CD14-positive monocyte (primary cell): ENCODE results near the gene RHOA. TPM values are rescaled to one million over a fixed set of nuclear protein-coding genes. Genes with fewer than 3 reads are reported as not detected.

ENCODE experiments used
- DNase-seq, 3 donors: peaks; one replicate each; pipeline ENCODE4 v3.0.0-alpha.2; 2011 to 2022
- H2AFZ ChIP-seq: 2 replicates; pipeline ENCODE4 v1.6.0; 2012; ENCODE audit warnings: mild to moderate bottlenecking, low read depth, low read length, inconsistent platforms; ENCODE audit not compliant: insufficient read depth, poor library complexity, severe bottlenecking
- H3K27ac ChIP-seq, 2 donors: 1 replicate in 1 of 2; 2 replicates in 1 of 2; pipeline ENCODE4 v1.5.1; 2012 to 2013; ENCODE audit warnings: low read length in 2 of 2, control low read depth in 1 of 2, inconsistent platforms in 1 of 2, low read depth in 1 of 2, mild to moderate bottlenecking in 1 of 2
- H3K27me3 ChIP-seq, 2 donors: one replicate each; pipeline versions ENCODE4 v1.6.0 to v1.6.1; 2011 to 2013; ENCODE audit warnings: low read length in 2 of 2; ENCODE audit not compliant: control insufficient read depth in 2 of 2, insufficient read depth in 2 of 2
- H3K36me3 ChIP-seq, 2 donors: replicated peaks in 1 of 2; 1 replicate in 1 of 2; 2 replicates in 1 of 2; pipeline versions ENCODE4 v1.5.1 to v1.6.1; 2012 to 2013; ENCODE audit warnings: low read length in 2 of 2, control low read depth in 1 of 2, inconsistent platforms in 1 of 2, mild to moderate bottlenecking in 1 of 2; ENCODE audit not compliant: insufficient read depth in 2 of 2, control insufficient read depth in 1 of 2
- H3K4me1 ChIP-seq, 2 donors: 1 replicate in 1 of 2; 2 replicates in 1 of 2; pipeline versions ENCODE4 v1.5.1 to v1.6.1; 2012 to 2013; ENCODE audit warnings: low read length in 2 of 2, control low read depth in 1 of 2, inconsistent platforms in 1 of 2, mild to moderate bottlenecking in 1 of 2, moderate library complexity in 1 of 2; ENCODE audit not compliant: insufficient read depth in 2 of 2, control insufficient read depth in 1 of 2
- H3K4me2 ChIP-seq: replicated peaks from 2 replicates; pipeline ENCODE3; 2012; ENCODE audit warnings: low read length, moderate library complexity, mild to moderate bottlenecking; ENCODE audit not compliant: poor library complexity, severe bottlenecking; ENCODE audit errors: extremely low read depth
- H3K4me3 ChIP-seq, 3 experiments: fragments of 200-600 bp in 1 of 3; sonication (generic) in 1 of 3; replicated peaks in 1 of 3; 1 replicate in 2 of 3; 2 replicates in 1 of 3; pipeline ENCODE4 v1.5.1; 2011 to 2013; ENCODE audit warnings: low read length in 3 of 3, mild to moderate bottlenecking in 3 of 3, control low read depth in 2 of 3, low read depth in 2 of 3, inconsistent platforms in 1 of 3, moderate library complexity in 1 of 3
- H3K79me2 ChIP-seq: 2 replicates; pipeline ENCODE4 v1.6.0; 2012; ENCODE audit warnings: mild to moderate bottlenecking, control low read depth, inconsistent platforms, low read length, moderate library complexity; ENCODE audit not compliant: insufficient read depth
- H3K9ac ChIP-seq: 2 replicates; pipeline ENCODE4 v1.6.0; 2017; ENCODE audit warnings: low read length, mild to moderate bottlenecking; ENCODE audit not compliant: insufficient read depth, poor library complexity, severe bottlenecking
- H3K9me3 ChIP-seq, 2 donors: replicated peaks in 1 of 2; 1 replicate in 1 of 2; 2 replicates in 1 of 2; pipeline versions ENCODE4 v1.5.1 to v1.6.1; 2012 to 2013; ENCODE audit warnings: low read length in 2 of 2, control low read depth in 1 of 2; ENCODE audit not compliant: control insufficient read depth in 1 of 2, insufficient read depth in 1 of 2
- H4K20me1 ChIP-seq: 2 replicates; pipeline ENCODE4 v1.6.0; 2012; ENCODE audit warnings: mild to moderate bottlenecking, low read length, control low read depth, moderate library complexity; ENCODE audit not compliant: insufficient read depth
- H3K27ac Mint-ChIP-seq, 7 donors: one replicate each; pipeline ENCODE4 v1.8.0; 2020; ENCODE audit warnings: mild to moderate bottlenecking in 7 of 7, mixed read lengths in 7 of 7, moderate library complexity in 6 of 7, inconsistent platforms in 2 of 7
- H3K27me3 Mint-ChIP-seq, 3 donors: one replicate each; pipeline ENCODE4 v1.8.0; 2021 to 2022; ENCODE audit warnings: low read depth in 3 of 3, mild to moderate bottlenecking in 3 of 3, mixed read lengths in 3 of 3, moderate library complexity in 3 of 3, inconsistent platforms in 1 of 3
- H3K36me3 Mint-ChIP-seq, 2 donors: one replicate each; pipeline ENCODE4 v1.8.0; 2020; ENCODE audit warnings: mixed read lengths in 2 of 2, inconsistent platforms in 1 of 2, mild to moderate bottlenecking in 1 of 2
- H3K4me1 Mint-ChIP-seq: one replicate; pipeline ENCODE4 v1.8.0; 2020; ENCODE audit warnings: mild to moderate bottlenecking, mixed read lengths
- H3K4me3 Mint-ChIP-seq, 2 donors: one replicate each; pipeline ENCODE4 v1.8.0; 2020; ENCODE audit warnings: mild to moderate bottlenecking in 2 of 2, mixed read lengths in 2 of 2, moderate library complexity in 1 of 2
- H3K9me3 Mint-ChIP-seq, 7 donors: one replicate each; pipeline ENCODE4 v1.8.0; 2020 to 2022; ENCODE audit warnings: mixed read lengths in 7 of 7, mild to moderate bottlenecking in 6 of 7, moderate library complexity in 6 of 7, inconsistent platforms in 2 of 7
- WGBS: methylation state at CpG from one replicate; pipeline ENCODE4 v1.1.5; 2013; ENCODE audit warnings: missing lambda C conversion rate; ENCODE audit not compliant: insufficient coverage; 5-methylcytosine and 5-hydroxymethylcytosine counted together
- intact Hi-C, 2 donors: fragments of 100-400 bp; cut with micrococcal nuclease; formaldehyde crosslinking; loops; one replicate each; pipeline versions ENCODE4 v1.15.0 to v1.15.1; 2023
- polyA plus RNA-seq, 3 donors: library from polyadenylated mRNA; depleted of rRNA in 1 of 3; unstranded in 2 of 3; stranded (reverse) in 1 of 3; fragments of 300-500 nt in 2 of 3; fragments of >200 nt in 1 of 3; fragmentation: Illumina TruSeq in 2 of 3; gene quantifications; 1 replicate in 2 of 3; 2 replicates in 1 of 3; pipeline ENCODE4 v1.2.3, GENCODE V29; 2012 to 2021
- TF ChIP-seq, protein P1 (sequence below): fragments of 200-600 bp; IDR thresholded peaks from one replicate; pipeline ENCODE4 v1.8.0; 2022; ENCODE audit warnings: antibody characterized with exemption, mild to moderate bottlenecking

The RHOA gene
- polyA plus RNA-seq, 3 donors, result 624 to 1,306 (median 1,179) TPM

DNA sequence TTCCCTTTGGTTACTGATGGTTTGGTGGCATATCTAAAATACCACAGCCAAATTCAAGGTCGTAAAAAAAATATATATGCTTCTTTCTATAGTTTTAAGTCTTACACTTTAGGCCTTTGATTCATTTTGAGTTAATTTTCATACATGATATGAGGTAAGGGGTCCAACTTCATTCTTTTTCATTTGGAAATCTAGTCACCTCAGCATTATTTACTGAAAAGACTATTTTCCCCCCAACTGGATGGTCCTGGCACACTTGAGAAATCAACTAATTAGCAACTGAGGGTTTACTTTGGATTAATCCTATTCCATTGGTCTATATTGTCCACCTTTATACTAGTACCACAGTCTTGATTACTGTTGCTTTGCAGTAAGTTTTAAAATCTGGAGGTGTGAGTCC is 26.2 kb downstream of the RHOA start:
- no peak for DNase-seq
- Mint-ChIP-seq H3K27ac (peak overlapping the region; percentile 85 to 98 (median 95)), H3K9me3 (no peaks in the 10 kb centered on the region), H3K36me3 (peaks cover 6 to 26% of the 10 kb centered on the region in 2 donors), H3K27me3 (peaks cover 0 to 3% (median 2%) of the 10 kb centered on the region in 3 donors), H3K4me1 (peaks cover 66% of the 10 kb centered on the region), H3K4me3 (no peak overlapping the region)
- H3K9ac ChIP-seq, result no peak overlapping the region
- peaks cover 99% of the 10 kb centered on the region for H3K79me2 ChIP-seq
- H3K27ac ChIP-seq, result peak overlapping the region in 1 of 2 donors; percentile 85
- peaks cover 98% of the 10 kb centered on the region for H4K20me1 ChIP-seq
- H2AFZ ChIP-seq, result peak overlapping the region; percentile 10
- TF ChIP-seq, protein P1, sequence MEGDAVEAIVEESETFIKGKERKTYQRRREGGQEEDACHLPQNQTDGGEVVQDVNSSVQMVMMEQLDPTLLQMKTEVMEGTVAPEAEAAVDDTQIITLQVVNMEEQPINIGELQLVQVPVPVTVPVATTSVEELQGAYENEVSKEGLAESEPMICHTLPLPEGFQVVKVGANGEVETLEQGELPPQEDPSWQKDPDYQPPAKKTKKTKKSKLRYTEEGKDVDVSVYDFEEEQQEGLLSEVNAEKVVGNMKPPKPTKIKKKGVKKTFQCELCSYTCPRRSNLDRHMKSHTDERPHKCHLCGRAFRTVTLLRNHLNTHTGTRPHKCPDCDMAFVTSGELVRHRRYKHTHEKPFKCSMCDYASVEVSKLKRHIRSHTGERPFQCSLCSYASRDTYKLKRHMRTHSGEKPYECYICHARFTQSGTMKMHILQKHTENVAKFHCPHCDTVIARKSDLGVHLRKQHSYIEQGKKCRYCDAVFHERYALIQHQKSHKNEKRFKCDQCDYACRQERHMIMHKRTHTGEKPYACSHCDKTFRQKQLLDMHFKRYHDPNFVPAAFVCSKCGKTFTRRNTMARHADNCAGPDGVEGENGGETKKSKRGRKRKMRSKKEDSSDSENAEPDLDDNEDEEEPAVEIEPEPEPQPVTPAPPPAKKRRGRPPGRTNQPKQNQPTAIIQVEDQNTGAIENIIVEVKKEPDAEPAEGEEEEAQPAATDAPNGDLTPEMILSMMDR, result no peak
- H3K4me2 ChIP-seq, result peak overlapping the region; percentile 65
- no CpG with 5 or more reads among the region's 1 CpG for WGBS
- H3K9me3 ChIP-seq, result no peaks in the 10 kb centered on the region
- H3K27me3 ChIP-seq, result no peaks in the 10 kb centered on the region
- H3K4me1 ChIP-seq, result peaks cover 44 to 60% of the 10 kb centered on the region in 2 donors
- peak overlapping the region in 1 of 3 experiments; percentile 52 for H3K4me3 ChIP-seq
- intact Hi-C loops, result loop anchor here in 1 of 2 donors (5.0 kb wide), 1 partner anchor 43 kb away; the partner anchor contains the start of gene USP4
- H3K36me3 ChIP-seq, result peaks cover 8 to 18% of the 10 kb centered on the region in 2 donors

DNA sequence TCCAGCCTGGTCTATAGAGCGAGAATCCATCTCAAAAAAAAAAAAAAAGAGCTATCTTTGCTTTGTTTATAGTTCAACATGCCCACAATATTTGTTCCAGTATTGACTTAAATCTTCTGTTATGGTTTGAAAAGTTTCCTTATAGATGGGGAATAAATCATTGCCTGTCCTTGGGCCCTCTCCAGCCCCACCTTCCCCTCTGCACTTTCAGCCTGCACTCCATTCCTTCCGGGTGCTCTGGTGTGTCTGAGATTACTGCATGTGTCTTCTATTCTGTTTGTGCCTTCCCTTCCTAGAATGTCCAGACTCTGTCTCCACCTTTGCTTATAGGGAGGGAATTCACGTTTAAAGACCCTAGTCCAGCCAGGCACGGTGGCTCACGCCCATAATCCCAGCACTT is 28.4 kb downstream of the RHOA start:
- Mint-ChIP-seq H3K27me3 (peaks cover 0 to 3% (median 2%) of the 10 kb centered on the region in 3 donors), H3K36me3 (peaks cover 4 to 20% of the 10 kb centered on the region in 2 donors), H3K4me3 (no peak overlapping the region), H3K9me3 (no peaks in the 10 kb centered on the region), H3K4me1 (peaks cover 64% of the 10 kb centered on the region), H3K27ac (peak overlapping the region in 4 of 7 donors; percentile 6 to 81 (median 47))
- H3K4me1 ChIP-seq, result peaks cover 36 to 49% of the 10 kb centered on the region in 2 donors
- peaks cover 4 to 12% of the 10 kb centered on the region in 2 donors for H3K36me3 ChIP-seq
- peaks cover 99% of the 10 kb centered on the region for H3K79me2 ChIP-seq
- H3K4me2 ChIP-seq, result no peak overlapping the region
- no peak for DNase-seq
- intact Hi-C loops, result no loop called here
- peak overlapping the region in 1 of 2 donors; percentile 26 for H3K27ac ChIP-seq
- H3K4me3 ChIP-seq, result no peak overlapping the region
- H4K20me1 ChIP-seq, result peaks cover 98% of the 10 kb centered on the region
- H3K9ac ChIP-seq, result no peak overlapping the region
- TF ChIP-seq, protein P1, result no peak
- 100% methylated on average over 1 of the region's 5 CpGs for WGBS
- H2AFZ ChIP-seq, result no peak overlapping the region
- H3K9me3 ChIP-seq, result no peaks in the 10 kb centered on the region
- H3K27me3 ChIP-seq, result no peaks in the 10 kb centered on the region
